Keratinocyte (primary cell): ENCODE measurements around the gene ZFR2. TPM values are rescaled to one million over a fixed set of nuclear protein-coding genes. Genes with fewer than 3 reads are reported as not detected.

Experiments used
- DNase-seq: peaks from one replicate; pipeline ENCODE4 v3.0.0-alpha.2; 2011; ENCODE audit warnings: low read depth, missing footprints, low spot score
- FAIRE-seq: peaks from 2 replicates; lab custom pipeline; 2011; peaks lifted over from hg19 to GRCh38; lab: Jason Lieb, UNC
- H2AFZ ChIP-seq: 2 replicates; pipeline ENCODE4 v1.6.0; 2012; ENCODE audit warnings: low read length, control low read depth, inconsistent platforms; ENCODE audit not compliant: control insufficient read depth
- H3K27ac ChIP-seq: 2 replicates; pipeline ENCODE4 v1.5.1; 2011; ENCODE audit warnings: low read length; ENCODE audit not compliant: control insufficient read depth, insufficient read depth
- H3K27me3 ChIP-seq: 3 replicates; pipeline ENCODE4 v1.6.0; 2011; ENCODE audit warnings: low read length; ENCODE audit not compliant: control insufficient read depth, insufficient read depth; ENCODE audit errors: extremely low read depth
- H3K36me3 ChIP-seq, 2 experiments: 2 replicates in 1 of 2; 3 replicates in 1 of 2; pipeline ENCODE4 v1.5.1; 2011; ENCODE audit warnings: low read length in 2 of 2, mild to moderate bottlenecking in 1 of 2; ENCODE audit not compliant: control insufficient read depth in 2 of 2, insufficient read depth in 2 of 2; ENCODE audit errors: extremely low read depth in 1 of 2
- H3K4me1 ChIP-seq: 3 replicates; pipeline ENCODE4 v1.5.1; 2011; ENCODE audit warnings: low read length; ENCODE audit not compliant: control insufficient read depth, insufficient read depth; ENCODE audit errors: extremely low read depth
- H3K4me2 ChIP-seq: 3 replicates; pipeline ENCODE4 v1.6.0; 2011; ENCODE audit warnings: low read depth, low read length; ENCODE audit not compliant: control insufficient read depth, insufficient read depth; ENCODE audit errors: extremely low read depth
- H3K4me3 ChIP-seq, 3 experiments: fragments of 200-600 bp in 1 of 3; sonication (generic) in 1 of 3; 2 replicates in 2 of 3; 3 replicates in 1 of 3; pipeline ENCODE4 v1.5.1; 2011 to 2016; ENCODE audit warnings: low read length in 3 of 3, mild to moderate bottlenecking in 3 of 3, control low read depth in 2 of 3, inconsistent platforms in 1 of 3, low read depth in 1 of 3, mixed read lengths in 1 of 3, mixed run types in 1 of 3, moderate library complexity in 1 of 3; ENCODE audit not compliant: control insufficient read depth in 2 of 3, insufficient read depth in 2 of 3; ENCODE audit errors: extremely low read depth in 1 of 3
- H3K79me2 ChIP-seq: 2 replicates; pipeline ENCODE4 v1.6.0; 2012; ENCODE audit warnings: low read length; ENCODE audit not compliant: control insufficient read depth, insufficient read depth
- H3K9ac ChIP-seq: 3 replicates; pipeline ENCODE4 v1.6.0; 2011; ENCODE audit warnings: low read length; ENCODE audit not compliant: control insufficient read depth, insufficient read depth; ENCODE audit errors: extremely low read depth
- H3K9me1 ChIP-seq: 3 replicates; pipeline ENCODE4 v1.6.0; 2011; ENCODE audit warnings: low read length; ENCODE audit not compliant: control insufficient read depth, insufficient read depth; ENCODE audit errors: extremely low read depth
- H3K9me3 ChIP-seq: 2 replicates; pipeline ENCODE4 v1.5.1; 2012; ENCODE audit warnings: low read depth, low read length; ENCODE audit not compliant: control insufficient read depth
- H4K20me1 ChIP-seq: 3 replicates; pipeline ENCODE4 v1.6.0; 2011; ENCODE audit warnings: low read length; ENCODE audit not compliant: control insufficient read depth, insufficient read depth; ENCODE audit errors: extremely low read depth
- EZH2 ChIP-seq: IDR thresholded peaks from one replicate; pipeline ENCODE4 v1.6.1; 2012; ENCODE audit warnings: inconsistent platforms, mild to moderate bottlenecking, low read length, moderate library complexity
- dilution Hi-C: fragments of 300-500 bp; cut with MboI; formaldehyde crosslinking; loops from one replicate; pipeline ENCODE4 v1.7.0; 2020; ENCODE audit warnings: low sequenced_read_pairs; ENCODE audit not compliant: extremely low pct_ligation_motif_present
- polyA plus RNA-seq, 5 experiments: library from polyadenylated mRNA; depleted of rRNA in 3 of 5; stranded (reverse) in 3 of 5; stranded (forward) in 1 of 5; unstranded in 1 of 5; fragments of >200 nt; gene quantifications; 1 replicate in 1 of 5; 2 replicates in 3 of 5; 3 replicates in 1 of 5; pipeline versions ENCODE4 v1.2.1 to v1.2.3, GENCODE V29; 2011 to 2012; ENCODE audit warnings: missing spikeins in 2 of 5, low read depth in 1 of 5, low replicate concordance in 1 of 5
- TF ChIP-seq, protein P1 (sequence below), 3 experiments: IDR thresholded peaks in 1 of 3; conservative IDR thresholded peaks in 1 of 3; optimal IDR thresholded peaks in 1 of 3; 2 replicates in 2 of 3; 3 replicates in 1 of 3; pipeline versions ENCODE3 to v1.5.1; 2011; ENCODE audit warnings: low read length in 3 of 3, mild to moderate bottlenecking in 3 of 3, moderate library complexity in 2 of 3, control low read depth in 1 of 3, inconsistent platforms in 1 of 3; ENCODE audit not compliant: insufficient read depth in 2 of 3; ENCODE audit errors: extremely low read depth in 1 of 3

Gene ZFR2
- polyA plus RNA-seq, 1 donor (not counting 4 experiments of a cell fraction or from before 2014, with no cell fraction given): not detected

DNA sequence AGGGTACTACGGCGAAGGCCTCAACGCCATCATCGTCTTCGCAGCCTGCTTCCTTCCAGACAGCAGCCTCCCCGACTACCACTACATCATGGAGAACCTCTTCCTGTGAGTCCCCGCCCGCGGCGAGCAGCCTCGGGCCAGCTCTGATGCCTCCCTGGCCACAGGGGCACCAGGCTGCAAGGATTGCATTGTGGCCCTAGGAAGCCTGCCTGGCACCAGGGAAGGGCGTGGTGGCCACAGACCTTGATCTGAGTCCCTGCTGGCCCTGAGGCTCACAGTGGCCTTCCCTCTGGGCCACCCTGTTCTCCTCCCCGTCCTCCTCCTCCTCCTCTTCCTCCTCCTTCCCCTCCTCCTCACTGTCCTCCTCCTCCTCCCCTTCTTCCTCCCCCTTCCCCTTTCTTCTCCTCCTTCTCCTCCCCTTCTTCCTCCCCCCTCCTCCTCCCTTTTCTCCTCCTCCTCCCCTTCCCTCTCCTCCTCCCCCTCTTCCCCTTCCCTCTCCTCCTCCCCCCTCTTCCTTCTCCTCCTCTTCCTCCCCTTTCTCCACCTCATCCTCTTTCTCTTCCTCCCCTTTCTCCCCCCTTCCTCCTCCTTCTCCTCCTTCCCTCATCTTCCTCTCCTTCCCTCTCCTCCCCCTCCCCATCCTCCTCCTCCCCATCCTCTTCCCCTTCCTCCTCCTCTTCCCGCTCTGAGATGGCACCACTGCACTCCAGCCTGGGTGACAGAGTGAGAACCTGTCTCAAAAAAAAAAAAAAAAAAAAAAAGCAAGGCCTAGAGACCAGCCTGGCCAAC lies 39.6 kb upstream of the ZFR2 start:
- no peak for FAIRE-seq
- Histone ChIP-seq H3K27ac (no peak overlapping the region), H3K4me3 (no peak overlapping the region), H3K4me1 (no peaks in the 10 kb centered on the region), H3K9ac (no peak overlapping the region), H3K9me3 (peaks cover 5% of the 10 kb centered on the region), H3K4me2 (no peak overlapping the region), H4K20me1 (no peaks in the 10 kb centered on the region), H3K36me3 (no peaks in the 10 kb centered on the region), H2AFZ (no peak overlapping the region), H3K27me3 (no peaks in the 10 kb centered on the region), H3K79me2 (no peaks in the 10 kb centered on the region), H3K9me1 (no peaks in the 10 kb centered on the region)
- no peak for DNase-seq
- TF ChIP-seq, protein P1, sequence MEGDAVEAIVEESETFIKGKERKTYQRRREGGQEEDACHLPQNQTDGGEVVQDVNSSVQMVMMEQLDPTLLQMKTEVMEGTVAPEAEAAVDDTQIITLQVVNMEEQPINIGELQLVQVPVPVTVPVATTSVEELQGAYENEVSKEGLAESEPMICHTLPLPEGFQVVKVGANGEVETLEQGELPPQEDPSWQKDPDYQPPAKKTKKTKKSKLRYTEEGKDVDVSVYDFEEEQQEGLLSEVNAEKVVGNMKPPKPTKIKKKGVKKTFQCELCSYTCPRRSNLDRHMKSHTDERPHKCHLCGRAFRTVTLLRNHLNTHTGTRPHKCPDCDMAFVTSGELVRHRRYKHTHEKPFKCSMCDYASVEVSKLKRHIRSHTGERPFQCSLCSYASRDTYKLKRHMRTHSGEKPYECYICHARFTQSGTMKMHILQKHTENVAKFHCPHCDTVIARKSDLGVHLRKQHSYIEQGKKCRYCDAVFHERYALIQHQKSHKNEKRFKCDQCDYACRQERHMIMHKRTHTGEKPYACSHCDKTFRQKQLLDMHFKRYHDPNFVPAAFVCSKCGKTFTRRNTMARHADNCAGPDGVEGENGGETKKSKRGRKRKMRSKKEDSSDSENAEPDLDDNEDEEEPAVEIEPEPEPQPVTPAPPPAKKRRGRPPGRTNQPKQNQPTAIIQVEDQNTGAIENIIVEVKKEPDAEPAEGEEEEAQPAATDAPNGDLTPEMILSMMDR (optimal IDR thresholded peaks at IDR 0.05 in 1 of 3, IDR thresholded peaks at IDR 0.05 in 1 of 3, conservative IDR thresholded peaks at IDR 0.05 in 1 of 3; ENCODE audit: extremely low read depth in 1 of 3, insufficient read depth in 2 of 3, low read length in 3 of 3): no peak
- no peak for TF ChIP-seq EZH2
- dilution Hi-C loops: no loop called here

DNA sequence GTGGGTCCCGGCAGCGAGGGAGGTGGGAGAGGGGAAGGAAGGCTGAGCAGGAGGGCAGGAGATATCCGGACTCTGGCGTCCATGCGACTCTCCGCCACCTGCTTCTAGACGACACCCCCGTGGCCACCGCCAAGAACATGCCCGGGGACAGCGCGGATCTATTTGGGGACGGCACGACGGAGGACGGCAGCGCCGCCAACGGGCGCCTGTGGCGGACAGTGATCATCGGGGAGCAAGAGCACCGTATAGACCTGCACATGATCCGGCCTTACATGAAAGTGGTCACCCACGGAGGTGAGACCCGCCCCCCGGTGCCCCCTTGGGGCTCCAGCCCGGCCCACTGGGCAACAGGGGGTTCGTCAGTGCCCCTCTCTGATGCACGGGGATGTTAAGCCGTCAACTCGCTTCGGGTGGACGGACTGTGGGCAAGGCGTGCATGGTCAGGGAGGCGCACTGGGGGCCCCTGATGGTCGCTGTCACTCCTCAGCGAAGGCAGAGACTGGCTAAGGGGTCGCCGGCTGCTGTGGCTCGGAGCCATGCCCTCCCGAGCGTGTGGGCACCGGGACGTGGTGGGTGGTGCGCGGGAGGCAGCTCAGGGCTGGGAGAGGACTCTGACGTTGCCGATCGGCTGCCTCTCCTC lies 38.9 kb upstream of the ZFR2 start:
- Histone ChIP-seq H4K20me1 (no peaks in the 10 kb centered on the region), H3K9me1 (no peaks in the 10 kb centered on the region), H2AFZ (no peak overlapping the region), H3K4me1 (no peaks in the 10 kb centered on the region), H3K9ac (no peak overlapping the region), H3K79me2 (no peaks in the 10 kb centered on the region), H3K4me3 (no peak overlapping the region), H3K4me2 (no peak overlapping the region), H3K36me3 (no peaks in the 10 kb centered on the region), H3K27me3 (peaks cover 2% of the 10 kb centered on the region), H3K27ac (no peak overlapping the region), H3K9me3 (peaks cover 5% of the 10 kb centered on the region)
- no peak for TF ChIP-seq EZH2
- TF ChIP-seq, protein P1 (optimal IDR thresholded peaks at IDR 0.05 in 1 of 3, IDR thresholded peaks at IDR 0.05 in 1 of 3, conservative IDR thresholded peaks at IDR 0.05 in 1 of 3; ENCODE audit: extremely low read depth in 1 of 3, insufficient read depth in 2 of 3, low read length in 3 of 3): no peak
- dilution Hi-C loops: no loop called here
- no peak for FAIRE-seq
- no peak for DNase-seq
